Right kidney (tissue), 1 donor: Measurements from ENCODE around the gene KCNK6.

Experiments
- DNase-seq: peaks from one replicate; pipeline ENCODE4 v3.0.0-alpha.2; 2016

The KCNK6 gene

DNA sequence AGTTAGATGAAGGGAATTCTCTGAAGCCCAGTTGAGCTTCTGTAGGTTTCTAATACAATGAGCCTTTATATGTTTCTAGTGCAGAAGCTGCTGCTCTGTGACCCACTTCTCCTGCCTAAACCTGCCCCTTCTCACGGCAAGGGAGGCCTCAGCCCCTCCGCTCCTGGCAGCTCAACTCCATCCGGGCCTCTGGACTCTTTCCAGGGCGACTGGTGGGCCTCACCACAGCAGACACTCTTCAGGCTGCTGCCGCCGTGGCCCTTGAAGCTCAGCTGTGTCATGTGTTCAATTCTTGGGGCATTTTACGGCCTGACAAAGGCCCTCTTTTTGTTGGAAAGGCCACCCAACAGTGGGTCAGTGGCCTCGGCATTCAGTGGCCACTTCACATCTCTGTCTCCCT lies 25.6 kb upstream of the KCNK6 start:
- no peak for DNase-seq

DNA sequence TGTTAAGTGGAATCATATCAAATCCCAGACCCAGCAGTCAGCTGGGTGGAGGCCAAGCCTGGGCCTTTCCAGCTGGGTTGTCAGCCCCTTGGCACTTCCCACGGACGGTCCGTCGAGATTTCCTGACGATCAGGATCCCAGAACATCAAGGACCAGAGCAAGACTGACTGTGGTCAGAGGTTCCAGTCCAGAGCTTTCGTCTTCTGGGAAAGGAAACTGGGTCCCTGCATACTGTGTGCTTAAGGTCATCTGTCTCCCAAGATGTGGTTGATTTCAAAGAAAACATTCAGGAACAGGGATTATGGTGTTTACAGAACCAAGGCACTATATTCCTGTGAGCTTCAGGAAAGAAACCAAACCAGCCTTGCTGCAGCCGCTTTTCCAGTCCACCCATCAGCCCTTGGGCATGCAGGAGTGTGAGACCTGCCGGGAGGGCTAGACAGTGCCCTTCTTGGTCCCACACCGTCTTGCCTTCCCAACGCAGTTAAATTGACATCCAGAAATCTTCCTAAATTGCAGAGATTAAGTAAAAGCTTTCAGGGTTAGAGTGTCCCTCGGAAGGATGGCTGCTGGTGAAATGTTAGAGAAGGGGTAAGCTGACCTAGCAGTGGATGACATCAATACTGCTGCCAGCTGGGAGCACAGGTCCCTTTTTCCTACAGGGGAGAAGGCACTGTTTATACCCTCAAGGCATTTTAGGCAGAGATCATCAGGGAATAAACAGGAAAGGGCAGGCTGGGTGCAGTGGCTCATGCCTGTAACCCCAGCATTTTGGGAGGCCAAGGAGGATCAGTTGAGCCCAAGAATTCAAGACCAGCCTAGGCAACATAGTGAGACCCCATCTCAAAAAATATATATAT lies 20.6 kb upstream of the KCNK6 start:
- no peak for DNase-seq

- no peak for DNase-seq
These were observed 15.9 kb upstream of the KCNK6 start, which contains the start of gene C19orf33 for GRCh38 chr19:38303517-38304351. C19orf33 (plus strand) TSS chr19:38304251; CDS start chr19:38304262, 11 bp downstream.

DNA sequence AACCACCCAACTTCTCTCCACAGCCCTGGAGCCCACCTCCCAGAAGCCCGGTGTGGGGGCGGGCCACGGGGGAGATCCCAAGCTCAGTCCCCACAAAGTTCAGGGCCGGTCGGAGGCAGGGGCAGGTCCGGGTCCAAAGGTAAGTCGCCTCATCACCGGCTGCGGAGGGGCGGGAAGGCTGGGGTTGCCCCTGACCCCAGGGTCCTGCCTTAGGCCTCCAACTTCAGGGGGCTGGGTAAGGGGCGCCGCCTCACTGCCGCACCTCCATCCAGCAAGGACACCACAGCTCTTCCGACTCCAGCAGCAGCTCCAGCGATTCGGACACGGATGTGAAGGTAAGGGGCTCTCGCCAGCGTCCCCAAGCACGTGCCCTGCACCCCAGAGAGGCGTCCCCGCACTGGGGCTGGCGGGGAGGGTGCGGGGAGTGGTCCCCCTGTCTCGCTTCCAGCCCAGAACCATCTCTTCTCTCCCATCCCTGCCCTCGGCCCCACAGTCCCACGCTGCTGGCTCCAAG lies 15.2 kb upstream of the KCNK6 start:
- peak; percentile 47 for DNase-seq

DNA sequence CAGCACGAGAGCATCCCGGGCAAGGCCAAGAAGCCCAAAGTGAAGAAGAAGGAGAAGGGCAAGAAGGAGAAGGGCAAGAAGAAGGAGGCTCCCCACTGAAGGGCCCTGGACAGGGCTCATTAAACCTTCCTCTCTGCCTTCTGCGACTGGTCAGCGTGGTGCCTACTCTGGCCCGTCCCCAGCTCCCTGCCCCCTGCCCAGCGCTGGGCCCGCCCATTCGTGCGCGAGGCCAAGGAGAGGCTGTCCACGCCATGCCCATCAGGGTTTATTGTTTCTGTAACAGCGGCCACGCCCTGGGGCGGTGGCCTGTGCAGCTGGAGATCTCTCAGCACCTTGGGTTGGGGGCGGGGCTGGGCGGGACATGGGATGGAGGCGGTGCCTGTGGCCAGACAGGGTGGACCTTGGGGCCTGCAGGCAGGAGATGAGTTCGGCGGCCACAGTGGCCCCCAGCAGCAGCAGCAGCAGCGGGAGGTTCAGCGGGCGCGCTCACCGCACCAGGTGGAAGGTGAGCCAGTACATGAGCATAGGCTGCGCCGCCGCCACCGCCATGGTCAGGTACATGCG lies 14.7 kb upstream of the KCNK6 start:
- peak; percentile 63 for DNase-seq

DNA sequence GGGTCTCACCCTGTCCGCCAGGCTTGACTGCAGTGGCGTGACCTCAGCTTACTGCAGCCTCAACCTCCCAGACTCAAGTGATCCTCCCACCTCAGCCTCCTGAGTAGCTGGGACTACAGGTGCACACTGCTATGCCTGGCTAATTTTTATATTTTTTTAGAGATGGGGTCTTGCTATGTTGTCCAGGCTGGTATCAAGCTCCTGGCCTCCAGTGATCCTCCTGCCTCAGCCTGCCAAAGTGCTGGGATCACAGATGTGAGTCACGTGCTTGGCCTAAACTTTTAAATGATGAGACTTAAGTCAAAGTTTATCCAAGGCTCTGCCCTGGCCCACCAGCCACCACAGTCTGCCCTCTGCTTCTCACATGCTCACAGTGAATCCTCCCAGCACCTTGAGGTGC lies 13.4 kb upstream of the KCNK6 start:
- DNase-seq: no peak

GRCh38 chr19:38307076-38307475 lies 12.6 kb upstream of the KCNK6 start:
- DNase-seq: no peak

GRCh38 chr19:38307597-38307996 lies 12.0 kb upstream of the KCNK6 start:
- no peak for DNase-seq

- DNase-seq: no peak
These were observed 11.5 kb upstream of the KCNK6 start for GRCh38 chr19:38308006-38308766.

DNA sequence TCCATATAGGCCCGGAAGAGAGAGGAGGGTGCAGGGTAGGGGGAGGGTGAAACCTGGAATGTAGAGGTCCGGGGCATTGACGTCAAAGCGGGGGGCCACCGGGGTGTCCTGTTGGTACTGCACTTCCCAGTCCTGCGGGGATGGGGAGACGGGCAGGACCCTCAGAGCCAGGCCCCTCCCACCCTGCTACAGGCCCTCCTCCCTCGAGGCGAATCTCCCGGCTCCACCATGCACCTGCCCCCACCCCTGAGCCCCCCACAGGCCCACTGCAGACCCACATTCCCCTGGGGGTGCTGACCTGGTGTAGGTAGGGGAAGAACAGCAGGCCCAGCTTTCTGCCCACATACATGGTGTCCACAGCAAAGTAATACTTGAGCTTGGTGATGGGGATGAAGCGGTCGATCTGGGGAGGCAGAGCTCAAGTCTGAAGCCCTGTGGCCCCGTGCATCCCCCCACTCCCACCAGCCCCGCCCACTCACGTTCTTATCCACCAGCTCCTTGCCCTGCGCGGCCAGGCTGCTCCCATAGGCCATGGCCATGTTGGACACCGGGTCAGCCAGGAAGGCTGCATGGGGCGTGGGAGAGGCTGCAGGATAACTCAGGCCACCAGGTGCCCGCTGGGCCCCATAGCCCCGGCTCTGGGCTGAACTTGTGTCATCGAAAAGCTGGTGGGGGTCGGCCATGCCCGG lies 10.6 kb upstream of the KCNK6 start:
- no peak for DNase-seq

GRCh38 chr19:38309615-38310278 lies 9.9 kb upstream of the KCNK6 start:
- no peak for DNase-seq

DNA sequence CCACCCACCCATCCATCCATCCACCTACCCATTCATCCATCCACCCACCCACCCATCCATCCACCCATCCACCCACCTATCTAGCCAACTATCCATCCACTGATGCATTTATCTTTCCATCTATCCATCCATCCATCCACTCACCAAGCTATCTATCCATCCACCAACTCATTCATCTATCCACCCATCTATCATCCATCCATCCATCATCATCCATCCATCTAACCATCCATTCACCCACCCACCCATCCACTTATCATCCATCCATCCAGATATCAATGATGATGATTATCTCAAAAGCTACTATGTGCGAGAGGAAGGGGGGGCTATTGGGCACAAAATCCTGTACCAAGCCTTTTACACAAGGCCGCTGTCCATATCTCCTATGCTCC lies 9.4 kb upstream of the KCNK6 start:
- DNase-seq: no peak

DNA sequence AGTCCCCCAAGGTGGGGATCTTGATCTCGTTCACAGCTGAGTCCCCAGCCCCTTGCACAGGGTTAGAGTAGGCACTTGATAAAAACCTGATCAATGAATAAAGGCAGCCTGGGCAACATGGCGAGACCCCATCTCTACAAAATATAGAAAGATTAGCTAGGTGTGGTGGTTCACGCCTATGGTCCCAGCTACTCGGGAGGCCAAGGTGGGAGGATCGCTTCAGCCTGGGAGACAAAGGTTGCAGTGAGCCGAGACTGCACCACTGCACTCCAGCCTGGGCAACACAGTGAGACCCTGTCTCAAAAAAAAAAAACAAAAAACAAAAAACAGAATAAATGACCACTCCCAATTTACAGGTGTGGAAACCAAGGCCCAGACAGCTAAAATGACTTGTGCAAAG lies 8.7 kb upstream of the KCNK6 start:
- no peak for DNase-seq

GRCh38 chr19:38315657-38316476 lies 3.8 kb upstream of the KCNK6 start, which contains the start of gene YIF1B:
YIF1B (minus strand) TSS chr19:38315947; CDS start chr19:38315917, 30 bp downstream.
- DNase-seq: peak; percentile 89

DNA sequence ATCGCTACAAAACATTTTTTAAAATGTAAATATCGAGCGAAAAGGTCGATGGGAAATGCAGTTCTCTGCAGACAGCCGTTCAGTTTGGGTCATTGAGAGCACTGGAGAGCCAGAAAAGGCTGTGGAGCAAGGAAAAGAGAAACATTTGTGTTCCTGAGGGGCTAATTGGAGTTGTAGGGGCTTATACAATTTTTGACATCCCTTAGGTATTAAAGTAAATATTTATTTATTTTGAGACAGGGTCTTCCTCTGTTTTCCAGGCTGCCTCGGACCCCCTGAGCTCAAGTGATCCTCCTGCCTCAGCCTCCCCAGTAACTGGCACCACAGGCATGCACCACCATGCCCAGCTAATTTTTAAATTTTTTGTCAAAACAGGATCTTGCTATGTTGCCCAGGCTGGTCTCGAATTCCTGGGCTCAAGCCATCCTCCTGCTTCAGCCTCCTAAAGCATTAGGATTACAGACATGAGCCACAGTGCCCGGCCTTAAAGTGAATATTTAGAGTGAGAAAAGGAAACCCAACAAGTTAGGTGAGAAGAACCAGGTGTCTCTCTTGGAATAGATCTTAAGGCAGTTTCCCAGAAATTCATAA lies 3.1 kb upstream of the KCNK6 start:
- no peak for DNase-seq

- no peak for DNase-seq
These were observed 2.5 kb upstream of the KCNK6 start for GRCh38 chr19:38317104-38317612.

DNA sequence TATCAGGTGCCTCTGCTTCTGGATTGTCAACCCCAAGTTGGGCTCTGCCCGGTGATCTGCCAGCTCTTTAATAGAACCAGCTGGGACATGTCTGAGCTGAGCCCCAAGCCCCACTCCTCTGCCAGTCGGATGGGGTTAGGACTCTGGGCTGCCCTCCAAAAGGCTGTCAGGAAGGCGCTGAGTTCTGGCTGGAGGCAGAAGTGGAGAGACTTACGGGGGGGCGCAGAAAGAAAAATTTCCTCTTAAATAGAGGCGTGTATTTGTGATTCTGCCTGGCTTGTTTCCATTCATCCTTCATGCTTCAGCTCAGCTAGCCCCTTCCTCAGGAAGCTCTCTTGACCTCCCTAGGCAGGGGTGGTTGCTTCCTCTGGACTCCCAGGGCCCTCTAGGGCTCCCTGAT lies 985 bp upstream of the KCNK6 start:
- no peak for DNase-seq

GRCh38 chr19:38320969-38321339 lies 1.3 kb downstream of the KCNK6 start:
- no peak for DNase-seq

DNA sequence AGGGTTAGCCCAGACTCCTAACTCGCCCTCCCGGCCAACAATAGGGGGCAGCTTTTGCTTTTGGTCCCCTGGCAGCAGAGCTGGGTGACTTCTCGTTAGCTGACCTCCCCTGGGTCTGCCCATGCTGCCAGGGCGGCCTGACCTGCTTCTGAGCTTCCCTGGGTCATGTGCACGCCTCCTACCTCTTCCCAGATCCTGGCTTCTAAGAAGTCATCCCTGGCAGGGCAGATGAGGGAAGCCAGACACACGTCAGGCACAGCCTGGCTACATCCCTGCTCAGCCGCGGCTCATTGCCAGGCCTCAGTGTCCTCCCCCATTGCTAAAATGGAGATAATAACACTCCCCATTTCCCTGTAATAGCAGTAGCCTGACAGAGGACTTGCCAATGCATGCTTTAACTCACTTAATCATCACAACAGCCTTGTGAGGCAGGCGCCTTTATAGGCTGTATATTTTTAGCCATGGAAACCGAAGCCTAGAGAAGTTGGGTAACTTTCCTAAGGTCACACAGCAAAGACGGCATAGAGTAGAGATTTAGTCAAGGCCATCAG lies 2.1 kb downstream of the KCNK6 start:
- DNase-seq: no peak
